HK-2 (cell line): ENCODE results near the gene HES6.

Experiments
- DNase-seq: peaks from one replicate; pipeline ENCODE4 v3.0.0-alpha.2; 2018; ENCODE audit not compliant: unreplicated experiment

Gene HES6

DNA sequence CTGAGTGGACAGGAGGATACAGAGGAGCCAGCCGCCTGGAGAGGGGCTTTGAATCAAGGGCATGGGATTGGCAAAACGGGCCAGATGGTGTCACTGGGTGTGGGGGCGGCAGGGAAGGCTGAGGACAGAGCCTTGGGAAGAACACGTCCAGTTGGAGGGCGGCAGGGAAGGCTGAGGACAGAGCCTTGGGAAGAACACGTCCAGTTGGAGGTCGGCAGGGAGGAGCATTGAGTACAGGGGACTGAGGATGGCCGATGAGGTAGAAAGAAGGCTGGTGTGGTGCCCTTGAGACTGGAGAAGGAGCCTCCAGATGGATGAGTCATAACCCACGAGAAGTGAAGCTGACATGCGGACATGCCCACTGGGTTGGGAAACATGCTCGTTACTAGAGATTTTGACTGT, 4.5 kb downstream of the HES6 start:
- no peak for DNase-seq

DNA sequence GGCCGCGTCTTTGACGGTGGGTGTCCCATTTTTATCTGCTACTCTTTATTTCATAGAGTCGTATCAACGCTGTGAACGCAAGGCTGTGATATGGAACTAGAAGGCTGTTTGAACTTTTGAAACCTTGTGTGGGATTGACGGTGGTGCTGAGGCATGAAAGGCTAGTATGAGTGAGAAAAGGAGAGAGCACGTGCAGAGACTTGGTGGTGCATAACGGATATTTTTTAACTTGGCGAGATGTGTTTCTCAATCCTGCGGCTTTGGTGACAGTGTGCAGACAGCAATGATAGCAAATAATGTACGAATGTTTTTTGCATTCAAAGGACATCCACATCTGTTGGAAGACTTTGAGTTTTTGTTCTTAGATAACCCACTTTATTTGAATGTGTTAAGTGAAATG, 6.2 kb downstream of the HES6 start:
- no peak for DNase-seq

DNA sequence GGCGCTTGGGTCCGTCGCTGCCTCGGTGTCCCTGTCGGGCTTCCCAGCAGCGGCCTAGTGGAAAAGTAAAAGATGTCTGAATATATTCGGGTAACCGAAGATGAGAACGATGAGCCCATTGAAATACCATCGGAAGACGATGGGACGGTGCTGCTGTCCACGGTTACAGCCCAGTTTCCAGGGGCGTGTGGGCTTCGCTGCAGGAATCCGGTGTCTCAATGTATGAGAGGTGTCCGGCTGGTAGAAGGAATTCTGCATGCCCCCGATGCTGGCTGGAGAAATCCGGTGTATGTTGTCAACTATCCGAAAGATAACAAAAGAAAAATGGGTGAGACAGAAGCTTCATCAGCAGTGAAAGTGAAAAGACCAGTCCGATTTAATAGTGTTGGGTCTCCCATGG, 8.0 kb downstream of the HES6 start:
- no peak for DNase-seq

DNA sequence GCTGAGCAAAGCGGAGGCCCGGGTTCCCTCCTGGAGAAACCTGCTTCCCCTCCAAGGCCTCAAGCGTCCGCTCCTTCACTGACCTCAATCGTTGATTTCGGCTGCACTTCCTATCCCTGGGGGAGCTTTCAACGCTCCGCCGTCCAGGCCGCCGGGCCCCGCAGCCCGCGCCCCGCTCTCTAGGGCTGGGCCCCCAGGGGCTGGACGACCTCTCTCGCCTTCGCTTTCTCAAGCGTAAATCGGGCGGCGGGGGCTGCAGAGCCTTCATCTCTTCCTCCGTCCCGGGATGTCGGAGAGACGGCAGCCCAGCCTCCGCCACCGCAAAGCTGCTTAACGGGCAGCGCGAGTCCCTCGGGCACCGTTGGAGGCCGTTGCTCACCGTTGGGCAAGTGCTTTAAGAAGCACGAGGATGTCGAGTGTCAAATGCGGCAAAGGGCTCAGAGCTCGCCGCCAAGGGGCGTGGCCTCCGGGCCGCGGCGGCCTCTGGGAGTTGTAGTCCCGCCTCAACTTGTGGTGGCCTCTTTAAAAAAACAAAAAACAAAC, 8.5 kb downstream of the HES6 start:
- peak; percentile 48 for DNase-seq

DNA sequence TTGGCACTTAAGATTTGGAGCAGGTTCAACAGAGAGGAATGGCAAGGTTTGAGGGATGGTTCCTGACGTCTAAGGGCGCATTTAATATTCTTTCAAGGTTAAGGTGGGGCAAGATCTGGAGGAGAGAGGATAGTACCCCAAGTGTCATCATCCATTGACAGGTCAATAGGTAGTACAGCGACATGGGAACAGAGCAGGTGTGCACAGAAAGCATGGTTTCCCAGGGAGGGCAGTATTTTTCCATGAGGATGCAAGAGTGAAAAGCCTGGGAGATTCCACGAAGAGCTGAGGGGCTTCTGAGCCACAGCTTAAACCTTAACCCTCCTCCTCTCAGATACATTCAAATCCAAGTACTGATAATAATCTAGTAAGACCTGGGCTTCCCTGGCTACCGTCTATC, 9.1 kb downstream of the HES6 start:
- no peak for DNase-seq

DNA sequence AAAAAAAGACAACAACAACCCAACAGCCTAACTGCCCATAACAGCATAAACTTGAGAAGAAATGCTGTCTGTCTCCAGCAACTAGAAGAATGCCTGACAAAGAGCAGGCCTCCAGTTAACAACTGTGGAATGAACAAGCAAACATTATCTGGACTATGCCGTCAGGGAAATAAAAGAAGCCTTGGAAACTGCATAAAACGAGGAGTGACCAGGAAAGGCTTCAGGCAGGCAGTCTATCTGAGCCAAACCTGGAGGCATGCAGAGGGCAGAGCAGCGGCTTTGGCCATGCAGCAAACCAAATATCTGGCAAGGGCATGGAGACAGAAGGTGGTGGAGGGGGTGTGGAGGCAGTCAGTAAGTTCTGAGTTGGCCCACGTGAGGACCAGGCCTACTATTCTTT, 11.1 kb downstream of the HES6 start:
- DNase-seq = no peak

DNA sequence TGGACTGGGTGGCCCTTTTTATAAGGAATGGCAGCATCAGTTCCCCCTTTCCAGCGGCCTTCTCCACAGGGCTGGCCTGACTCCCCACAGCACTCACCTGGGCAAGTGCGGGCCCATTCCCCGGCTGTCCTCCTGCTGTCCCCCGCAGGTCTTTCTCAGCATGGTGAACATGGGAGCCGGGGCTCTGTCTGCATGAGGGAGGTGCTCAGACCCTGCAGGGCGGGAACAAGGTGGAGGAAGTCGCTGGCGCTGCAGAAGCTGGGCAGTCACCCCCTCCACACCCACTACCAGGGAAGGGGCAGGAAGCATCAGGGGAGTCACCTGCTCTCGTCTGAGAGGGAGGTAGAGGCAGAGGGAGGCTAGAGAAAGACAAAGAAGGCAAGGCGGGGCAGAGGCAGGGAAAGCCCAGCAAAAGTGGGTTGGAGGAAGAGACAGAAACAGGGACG, 12.2 kb downstream of the HES6 start:
- no peak for DNase-seq

DNA sequence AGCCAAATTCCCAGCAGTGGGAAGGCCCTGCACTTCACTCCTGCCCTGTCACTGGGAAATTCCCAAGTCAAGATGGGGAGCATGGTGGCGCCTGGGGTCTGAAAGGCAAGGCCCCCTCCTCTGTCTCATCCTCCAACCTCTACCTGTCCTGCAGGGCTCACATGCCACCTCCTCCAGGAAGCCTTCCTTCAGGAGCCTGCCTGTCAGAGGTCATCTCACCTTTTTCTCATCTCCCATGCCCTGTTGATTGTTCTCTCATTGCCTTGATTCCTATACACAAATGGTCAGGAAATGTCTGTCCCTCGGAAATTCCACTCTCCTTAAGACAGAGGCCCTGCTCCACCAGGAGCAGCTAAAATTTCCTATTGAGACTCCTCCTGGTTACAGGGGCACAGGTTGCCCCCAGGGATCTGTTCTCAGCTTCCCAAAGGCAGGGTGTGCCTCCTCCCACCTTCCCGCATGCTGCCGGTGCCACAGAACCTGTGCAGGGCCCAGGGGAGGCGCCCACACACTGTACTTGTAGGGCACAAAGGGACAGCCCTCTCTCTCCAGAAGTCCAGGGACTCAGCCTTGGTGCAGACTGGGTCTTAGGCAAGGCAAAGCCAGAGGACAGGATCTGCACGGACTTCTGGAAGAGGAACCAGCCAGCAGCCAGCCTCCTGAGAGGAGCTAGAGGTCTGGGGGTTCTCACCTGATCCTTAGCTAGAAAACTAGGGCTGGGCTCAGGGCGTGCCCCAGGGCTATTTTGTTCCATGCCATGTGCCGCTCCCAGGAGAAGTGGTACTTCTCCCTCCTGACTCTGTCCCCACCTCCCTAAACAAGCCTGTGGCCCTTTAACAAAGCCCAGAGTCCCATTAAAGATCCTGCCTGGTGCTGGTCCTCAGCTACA, 12.9 kb downstream of the HES6 start:
- no peak for DNase-seq

DNA sequence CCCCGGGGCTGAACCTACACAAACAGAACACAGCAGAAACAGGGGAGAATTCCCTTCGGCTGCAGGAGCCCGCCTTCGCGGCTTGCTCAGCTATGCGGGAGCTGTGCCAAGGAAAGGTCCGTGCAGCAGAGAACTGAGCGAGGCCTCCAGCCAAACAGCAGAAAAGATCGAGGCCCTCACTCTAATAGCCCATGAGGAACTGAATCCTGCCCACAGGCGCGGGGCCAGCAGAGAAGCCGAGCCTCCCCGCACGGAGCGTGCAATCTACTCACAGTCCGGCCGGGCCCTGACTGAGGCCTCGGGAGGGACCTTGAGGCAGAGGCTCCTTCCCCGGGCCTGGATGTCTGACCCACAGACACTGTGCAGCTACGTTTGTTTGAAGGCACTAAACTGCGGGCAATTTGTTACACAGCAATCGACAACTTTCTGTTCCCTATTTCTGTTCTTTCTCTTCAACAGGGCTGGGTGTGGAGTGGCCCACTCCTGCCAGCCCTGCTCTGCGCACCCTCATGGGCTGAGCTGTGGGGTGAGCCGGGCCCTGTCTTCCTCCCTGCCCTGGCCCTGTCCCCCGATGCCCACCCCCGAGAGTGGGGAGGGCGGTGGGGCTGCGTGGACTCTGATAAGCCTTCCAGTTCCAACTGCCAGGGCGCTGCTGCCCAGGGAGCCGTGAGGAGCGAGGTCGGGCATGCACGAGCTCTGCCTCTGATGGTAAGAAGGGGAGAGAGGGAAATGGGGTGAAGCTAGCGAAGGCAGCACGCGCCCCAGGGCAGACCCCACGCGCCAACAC, 13.7 kb downstream of the HES6 start:
- no peak for DNase-seq

DNA sequence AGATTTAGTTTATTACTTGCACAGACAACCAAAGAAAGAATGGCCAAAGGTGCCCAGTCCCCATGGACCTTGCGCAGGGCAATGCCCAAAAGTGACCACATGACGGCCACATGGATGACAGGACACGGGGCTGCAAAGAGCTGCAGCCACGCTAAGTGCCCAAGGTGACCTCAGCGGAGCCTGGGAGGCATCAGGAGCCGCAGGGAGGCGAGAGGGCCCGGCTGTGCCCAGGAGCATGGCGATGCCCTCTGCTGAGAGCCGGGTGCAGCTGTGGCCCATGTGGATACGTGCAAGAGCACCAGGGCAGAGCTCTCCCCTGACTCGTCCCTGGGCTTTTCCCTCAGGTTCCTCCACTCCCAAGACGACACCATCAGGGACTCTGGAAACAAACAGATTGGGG, 14.7 kb downstream of the HES6 start:
- DNase-seq = no peak

DNA sequence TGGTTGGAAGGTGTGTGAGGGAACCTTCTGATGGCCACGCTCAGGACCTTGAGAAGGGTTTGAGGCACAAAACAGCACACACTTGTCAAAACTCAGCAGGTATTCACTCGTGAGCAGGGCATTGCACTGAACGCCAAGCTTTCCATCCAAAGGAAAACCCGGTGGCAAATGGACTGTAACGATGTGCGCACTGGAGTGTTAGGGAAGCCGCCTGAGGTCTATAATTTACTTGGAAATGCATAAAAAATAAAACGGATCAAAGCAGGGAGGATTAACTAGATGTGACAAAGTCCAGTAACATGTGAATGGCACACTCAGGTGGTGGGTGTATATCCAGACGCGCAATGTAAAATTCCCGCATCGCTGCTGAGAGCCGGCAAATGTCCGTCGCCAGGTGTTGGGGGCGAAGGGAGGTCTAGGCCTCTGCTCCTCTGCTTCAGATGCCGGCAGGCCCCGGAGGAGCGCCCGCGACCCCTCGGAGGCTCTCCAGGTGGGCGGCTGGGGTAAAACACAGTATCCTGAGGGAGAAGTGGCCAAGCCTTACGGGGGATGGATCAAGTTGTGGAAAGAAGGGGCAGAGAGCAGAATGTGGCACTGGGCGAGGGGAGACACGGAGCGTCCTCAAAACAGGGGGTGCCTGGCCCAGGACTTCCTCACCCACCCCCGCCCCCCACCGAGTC, 15.3 kb downstream of the HES6 start:
- DNase-seq = no peak

DNA sequence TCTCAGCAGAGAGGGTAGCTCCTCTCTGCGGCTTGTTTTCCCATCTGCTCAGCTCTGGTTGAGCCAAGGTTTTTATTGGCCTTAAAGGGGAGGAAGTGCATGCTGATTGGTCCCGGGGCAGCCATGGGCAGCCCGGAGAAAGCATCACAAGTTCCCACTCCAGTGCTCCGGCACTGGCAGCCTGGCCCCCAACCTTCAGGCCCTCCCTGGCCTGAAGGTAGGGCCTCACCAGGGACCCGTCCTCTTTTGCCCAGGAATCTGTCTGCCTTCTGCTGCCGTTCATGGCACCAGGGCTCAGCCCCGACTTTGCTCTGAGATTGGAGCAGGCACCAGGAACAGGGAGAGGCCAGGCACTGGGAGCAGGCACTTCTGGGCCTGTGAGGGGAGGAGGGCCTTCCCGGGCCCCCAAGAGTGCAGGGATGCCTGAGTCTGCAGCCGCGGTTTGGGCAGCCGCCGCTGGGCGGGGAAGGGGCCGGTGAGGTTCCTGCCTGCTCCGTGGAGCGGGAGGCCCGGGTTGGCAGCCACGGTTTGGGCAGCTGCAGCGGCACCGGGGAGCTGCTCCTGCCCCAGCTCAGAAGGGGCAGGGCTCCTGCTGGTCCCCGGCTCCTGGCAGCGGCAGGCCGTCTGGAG, 18.8 kb downstream of the HES6 start:
- DNase-seq = no peak

DNA sequence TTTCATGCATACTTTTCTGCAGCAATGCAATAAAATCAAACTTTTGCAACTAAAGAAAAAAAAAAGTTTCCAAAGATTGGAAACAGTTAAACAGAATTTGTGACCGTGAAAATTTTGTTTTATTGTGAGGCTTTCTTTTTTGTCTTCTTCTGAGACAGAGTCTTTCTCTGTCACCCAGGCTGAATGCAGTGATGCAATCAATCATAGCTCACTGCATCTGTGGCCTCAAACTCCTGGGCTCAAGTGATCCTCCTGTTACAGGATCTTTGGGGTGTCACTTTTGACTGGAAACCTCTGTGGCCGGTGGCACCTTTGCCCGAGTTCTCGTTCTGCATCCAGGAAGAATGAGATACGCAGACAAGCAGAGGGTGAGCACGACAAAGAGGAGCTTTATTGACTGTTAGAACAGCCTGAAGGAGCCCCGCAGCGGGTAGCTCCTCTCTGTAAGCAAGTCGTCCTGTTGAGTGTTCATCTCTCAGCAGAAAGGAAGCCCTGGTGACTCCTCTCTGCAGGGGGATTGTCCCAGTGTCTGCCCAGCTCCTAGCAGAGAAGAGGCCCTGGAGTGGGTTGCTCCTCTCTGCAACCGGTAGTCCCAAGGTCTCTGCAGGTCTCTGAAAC, 19.5 kb downstream of the HES6 start:
- DNase-seq = no peak

DNA sequence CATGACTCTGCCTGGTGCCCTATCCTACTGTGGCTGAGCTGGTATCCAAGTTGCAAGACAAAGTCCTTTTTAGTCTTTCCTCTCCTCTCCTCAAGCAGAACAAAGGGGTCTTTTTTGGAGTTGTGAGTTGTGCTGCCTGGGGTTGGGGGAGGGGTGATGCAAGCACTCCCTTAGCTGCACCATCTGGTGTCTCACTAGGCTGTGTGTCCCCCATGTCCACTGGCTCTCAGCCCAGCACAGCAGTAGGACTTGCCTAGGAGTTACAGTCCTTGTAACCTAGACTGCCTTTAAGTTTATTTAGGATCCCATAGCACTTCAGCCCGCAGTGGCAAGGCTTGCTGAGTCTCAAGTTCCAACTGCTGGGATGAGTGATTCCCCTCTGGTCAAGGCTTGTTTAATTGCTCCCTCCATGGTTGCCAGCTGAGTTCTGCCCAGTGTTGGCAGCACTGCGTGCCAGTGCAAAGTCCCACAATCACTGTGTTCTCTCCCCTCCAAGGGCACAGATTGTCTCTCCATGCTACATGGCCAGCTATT, 23.1 kb downstream of the HES6 start:
- DNase-seq = no peak

DNA sequence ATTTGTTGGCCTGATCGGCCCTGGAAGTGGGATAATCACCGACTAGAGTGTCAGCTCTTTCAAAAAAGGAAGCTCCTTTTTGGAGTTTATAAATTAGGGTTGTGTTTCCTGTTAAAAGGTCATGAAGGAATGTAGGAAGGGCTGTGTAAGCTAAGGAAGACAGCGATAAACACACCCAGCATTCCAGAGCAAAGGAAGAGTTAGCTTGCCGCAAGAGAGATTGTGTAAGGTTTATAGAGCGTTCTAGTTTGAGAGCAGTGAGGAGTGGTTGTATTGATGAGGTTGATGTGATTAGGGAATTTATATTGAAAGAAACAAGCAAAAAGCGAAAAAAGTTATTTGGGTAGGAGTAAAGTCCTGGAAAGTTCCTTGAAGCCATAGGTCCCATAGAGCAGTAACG, 32.8 kb downstream of the HES6 start:
- no peak for DNase-seq

DNA sequence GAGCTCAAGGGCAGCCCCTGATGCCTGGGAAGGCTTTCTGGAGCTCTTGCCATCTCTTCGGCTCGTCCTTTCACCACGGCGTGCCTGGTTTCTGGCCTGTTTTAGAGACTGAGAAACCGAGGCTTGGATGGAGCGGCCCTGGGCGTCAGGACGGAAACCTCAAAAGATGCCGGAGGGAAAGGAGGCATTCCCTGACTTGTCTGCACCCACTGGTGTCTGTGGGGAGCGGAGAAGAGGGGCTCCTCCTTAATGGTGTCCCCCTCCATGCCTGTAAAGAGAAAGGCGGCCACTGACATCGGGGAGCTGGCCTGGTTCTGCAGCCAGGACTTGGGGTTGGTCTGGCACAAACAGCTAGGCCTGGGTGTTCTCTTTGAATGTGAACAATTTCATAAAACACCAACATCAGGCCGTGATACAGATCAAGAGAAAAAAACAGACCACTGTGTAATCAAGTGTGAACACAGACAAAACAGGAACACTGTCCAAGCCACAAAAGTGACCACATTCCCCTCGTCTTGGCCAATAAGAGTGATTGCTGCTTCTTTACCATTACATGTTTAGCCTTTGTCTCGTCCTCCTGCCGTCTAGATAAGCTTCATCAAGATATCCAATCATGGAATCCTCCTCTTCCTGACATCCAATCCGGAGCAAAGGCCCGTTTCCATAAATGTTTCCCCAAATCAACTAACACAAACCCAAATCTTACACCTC, 35.7 kb downstream of the HES6 start:
- DNase-seq = no peak

DNA sequence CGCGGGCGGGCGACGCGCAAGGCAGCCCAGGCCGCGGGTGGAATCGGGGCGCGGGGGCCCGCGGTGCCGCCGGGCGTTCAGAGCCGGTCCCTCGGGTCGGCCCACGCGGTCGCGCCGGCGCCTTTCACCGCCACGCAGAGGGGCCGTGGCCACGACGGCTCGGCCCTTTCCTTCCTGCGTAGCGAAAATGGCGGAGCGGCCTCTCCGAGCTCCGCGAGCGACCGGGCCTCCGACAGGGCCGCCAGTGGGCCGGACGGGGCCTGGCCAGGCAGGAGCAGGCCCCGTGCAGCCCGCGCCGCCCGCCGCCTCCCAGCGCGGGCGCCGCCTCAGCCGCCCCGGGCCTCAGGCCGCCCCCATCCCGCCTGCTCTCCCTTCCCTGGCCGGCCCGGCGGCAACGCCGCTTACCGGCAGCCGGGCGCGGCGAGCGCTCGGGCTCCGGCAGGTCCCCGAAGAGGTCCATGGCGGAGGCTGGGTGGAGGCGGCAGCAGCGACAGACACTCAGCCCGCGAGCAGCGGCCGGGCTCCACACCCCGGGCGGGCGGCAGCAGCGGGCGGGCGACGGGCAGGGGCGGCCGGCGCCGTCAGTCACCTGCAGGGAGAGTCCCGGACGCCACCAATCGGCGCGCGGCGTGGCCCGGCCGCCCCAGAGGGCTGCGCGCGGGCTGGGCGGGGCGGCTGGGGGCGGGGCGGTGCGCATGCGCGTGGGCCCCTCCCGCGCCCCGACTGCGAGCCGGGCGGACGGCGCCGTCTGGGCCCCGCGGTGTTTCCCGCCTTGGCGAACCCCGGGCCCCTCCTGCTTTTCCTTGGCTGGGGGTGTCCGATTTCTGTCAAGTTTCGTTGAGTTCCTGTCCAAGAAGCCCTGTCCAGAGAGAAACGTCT, 36.5 kb downstream of the HES6 start, which contains the start of gene ILKAP:
Gene ILKAP, minus strand, starts transcription at position 602 of the 879 bp plus-strand sequence. Its CDS starts 142 bp downstream, at position 460.
- DNase-seq = peak; percentile 86

DNA sequence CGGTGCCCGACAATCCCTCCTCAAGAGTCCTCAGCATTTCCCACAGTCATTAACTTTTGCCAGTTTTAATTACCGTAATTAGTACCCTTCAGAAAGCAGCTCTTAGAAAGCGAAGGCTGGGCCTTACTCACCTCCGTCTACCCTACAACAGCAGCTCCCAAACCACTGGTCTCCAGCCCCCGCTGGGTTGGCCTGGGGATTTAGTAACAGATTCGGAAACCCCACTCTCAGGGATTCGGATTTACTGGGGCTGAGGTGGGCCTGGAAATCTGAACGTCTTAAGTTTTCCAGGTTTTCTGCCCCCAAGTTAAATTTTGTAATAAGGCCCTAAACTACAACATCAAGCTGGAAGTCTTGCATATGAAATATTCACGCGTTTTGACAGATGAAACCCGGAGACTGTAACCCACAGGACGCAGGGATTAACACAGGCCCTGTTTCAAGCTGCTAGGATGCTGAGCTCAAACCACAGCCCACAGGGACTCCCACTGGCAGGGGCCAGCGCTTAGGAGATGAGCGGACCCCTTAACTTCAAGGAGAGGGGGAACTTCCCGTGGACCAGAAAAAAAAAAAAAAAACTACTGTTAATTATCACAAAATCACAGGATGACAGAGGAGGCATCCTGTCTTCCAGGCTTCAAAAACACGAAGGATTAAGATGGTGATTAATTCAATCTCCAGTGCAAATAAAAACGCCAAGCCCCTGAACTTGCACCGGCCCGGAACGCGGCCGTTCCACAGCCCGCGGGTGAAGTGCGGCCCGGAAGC, 37.3 kb downstream of the HES6 start:
- DNase-seq = peak; percentile 10
